ENCODE results near the gene SRD5A1.

GRCh38 chr5:6719417-6719816 lies 86.2 kb downstream of the SRD5A1 start:
- no peak for TF ChIP-seq CTCF (IDR thresholded peaks at IDR 0.05)
- TF ChIP-seq EZH2 (IDR thresholded peaks at IDR 0.05), result no peak
- no peak for TF ChIP-seq EZH2phosphoT487 (IDR thresholded peaks at IDR 0.05)

Data from neural progenitor cell (in vitro differentiated cells).